ENCODE data around the gene ANKRD6.

- no peak for TF ChIP-seq LEF1 (IDR thresholded peaks at IDR 0.05; ENCODE audit: borderline replicate concordance)
- no peak for TF ChIP-seq FOXM1 (IDR thresholded peaks at IDR 0.05; ENCODE audit: borderline replicate concordance)
- TF ChIP-seq BHLHE40 (IDR thresholded peaks at IDR 0.05; ENCODE audit: borderline replicate concordance): no peak
- no peak for TF ChIP-seq FOXA1 (IDR thresholded peaks at IDR 0.05)
- TF ChIP-seq HDGF (IDR thresholded peaks at IDR 0.05; ENCODE audit: borderline replicate concordance): no peak
- no peak for TF ChIP-seq ARNT (IDR thresholded peaks at IDR 0.05)
- no peak for TF ChIP-seq SUZ12 (IDR thresholded peaks at IDR 0.05)
- no peak for TF ChIP-seq CTBP1 (IDR thresholded peaks at IDR 0.05; ENCODE audit: borderline replicate concordance)
- no peak for TF ChIP-seq ELF4 (IDR thresholded peaks at IDR 0.05)
- TF ChIP-seq NFRKB (IDR thresholded peaks at IDR 0.05): no peak
- no peak for TF ChIP-seq SP1 (IDR thresholded peaks at IDR 0.05)
- no peak for TF ChIP-seq TARDBP (IDR thresholded peaks at IDR 0.05)
- no peak for TF ChIP-seq ZNF384 (IDR thresholded peaks at IDR 0.05)
- TF ChIP-seq L3MBTL2 (conservative IDR thresholded peaks at IDR 0.05): no peak
Observed at GRCh38 chr6:89467437-89467836, 34.5 kb downstream of the ANKRD6 start.
